HG03095 (cell line): ENCODE measurements around the gene TTLL5.
"Not testable (repeated sequence)": the region's sequence is repeated elsewhere in the genome, so short reads cannot be mapped to it uniquely, and the experiment has no call there.

Source experiments
- ATAC-seq: cut with Tn5 transposase; IDR thresholded peaks from one replicate; pipeline ENCODE4 v1.9.1; 2021; ENCODE audit warnings: moderate library complexity; ENCODE audit not compliant: unreplicated experiment

TTLL5 gene

DNA sequence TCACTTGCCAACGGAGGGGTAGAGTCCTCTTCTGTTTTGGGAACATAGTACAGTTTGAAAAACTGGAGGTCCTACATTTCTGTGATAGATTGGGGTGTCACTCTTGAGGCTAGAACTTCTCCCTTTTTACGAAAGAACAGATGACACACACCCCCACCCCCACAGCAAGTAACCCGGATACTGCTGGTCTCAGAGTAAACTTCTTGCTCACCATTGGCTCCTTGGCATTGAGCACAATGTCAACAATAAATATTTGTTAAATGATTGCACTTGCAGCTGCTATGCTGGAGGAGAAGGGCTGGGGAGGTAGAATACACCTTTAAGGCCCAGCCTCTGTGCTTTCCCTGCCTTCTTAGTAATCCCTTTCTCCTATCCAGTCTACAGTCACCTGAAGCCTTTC, 170.9 kb downstream of the TTLL5 start:
- no peak for ATAC-seq

DNA sequence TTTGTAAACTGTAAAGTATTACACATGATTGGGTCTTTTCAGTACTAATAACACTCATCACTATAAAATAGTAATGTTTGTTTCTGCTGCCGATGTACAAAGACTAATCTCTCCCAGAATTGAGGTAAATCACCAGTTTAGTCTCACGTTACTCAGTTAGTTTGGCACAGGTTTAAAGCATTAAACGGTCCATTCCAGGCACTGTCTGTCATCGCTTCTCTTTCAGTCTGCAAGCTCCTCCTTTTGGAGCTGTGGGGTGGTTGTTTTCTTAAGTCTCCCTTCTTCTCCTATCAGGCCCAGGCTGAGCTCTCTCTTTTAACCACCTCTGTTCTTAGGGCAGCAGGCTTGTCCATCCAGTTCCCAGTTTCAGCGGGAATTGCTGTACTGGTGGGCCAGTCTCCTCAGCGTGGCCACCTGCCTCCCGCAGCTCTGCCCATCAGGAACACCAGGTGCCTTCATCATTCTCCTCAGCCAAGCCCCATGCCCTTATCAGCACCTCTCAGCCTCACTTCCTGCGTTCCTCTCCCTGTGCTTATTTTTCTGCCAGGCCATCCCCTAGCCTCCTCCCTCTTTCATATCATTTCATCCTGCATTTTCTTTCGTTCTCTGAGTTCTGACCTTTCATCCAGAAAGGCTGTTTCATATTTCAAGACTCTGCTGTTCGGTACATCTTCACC, 171.7 kb downstream of the TTLL5 start:
- no peak for ATAC-seq

DNA sequence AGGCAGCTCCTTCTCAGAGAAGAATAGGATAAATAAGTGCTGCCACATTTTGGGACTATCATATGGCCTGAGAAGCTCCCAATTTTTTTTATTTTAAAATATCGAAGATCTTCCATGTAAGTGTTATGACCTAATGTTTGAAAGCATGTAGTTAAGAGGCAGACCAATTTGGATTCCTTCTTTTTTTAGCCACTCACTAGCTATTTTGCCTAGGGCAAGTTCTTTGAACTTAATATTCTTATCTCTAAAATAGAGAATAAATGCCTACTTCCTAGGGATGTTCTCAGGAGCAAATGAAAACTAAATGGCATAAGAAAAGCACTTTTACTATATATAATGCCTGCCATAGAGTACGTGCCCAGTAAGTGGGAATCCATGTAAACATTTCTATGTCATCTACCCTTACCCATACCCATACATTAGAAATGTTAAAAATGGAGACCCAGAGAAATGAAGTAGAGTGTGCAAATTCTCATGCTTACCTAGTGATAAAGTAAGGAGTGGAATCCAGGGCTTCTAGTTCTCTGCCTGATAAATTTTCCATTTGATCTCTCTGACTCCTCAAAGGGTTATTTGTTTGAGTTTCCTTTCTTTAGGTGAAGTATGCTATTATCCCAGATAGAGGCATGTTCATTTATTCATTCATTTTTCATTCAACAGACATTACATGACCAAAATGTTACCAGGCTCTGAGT, 172.4 kb downstream of the TTLL5 start:
- no peak for ATAC-seq

DNA sequence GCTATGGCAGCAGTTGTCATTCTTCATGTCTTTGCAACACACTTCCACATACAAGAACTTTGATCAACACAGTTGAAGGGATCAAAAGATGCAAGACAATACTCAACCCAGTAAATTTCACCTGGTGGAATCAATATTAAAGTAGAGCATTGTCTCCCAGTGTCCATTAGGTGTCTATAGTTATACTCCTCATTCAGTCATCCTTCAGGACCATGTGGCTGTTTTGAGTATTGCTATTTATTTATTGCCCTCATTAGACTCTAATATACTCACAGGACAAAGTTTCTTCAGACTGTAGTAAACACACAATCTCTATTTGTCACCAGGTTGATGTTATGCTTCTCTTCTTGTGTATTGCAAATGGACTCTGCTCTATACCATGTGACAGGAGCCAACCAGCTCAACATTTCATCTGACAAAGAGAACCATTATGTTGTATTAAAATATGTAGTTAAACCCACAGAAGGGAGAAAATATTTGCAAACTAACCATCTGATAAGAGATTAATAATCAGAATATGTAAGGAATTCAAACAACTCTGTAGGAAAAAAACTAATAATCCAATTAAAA, 174.2 kb downstream of the TTLL5 start:
- ATAC-seq: no peak

DNA sequence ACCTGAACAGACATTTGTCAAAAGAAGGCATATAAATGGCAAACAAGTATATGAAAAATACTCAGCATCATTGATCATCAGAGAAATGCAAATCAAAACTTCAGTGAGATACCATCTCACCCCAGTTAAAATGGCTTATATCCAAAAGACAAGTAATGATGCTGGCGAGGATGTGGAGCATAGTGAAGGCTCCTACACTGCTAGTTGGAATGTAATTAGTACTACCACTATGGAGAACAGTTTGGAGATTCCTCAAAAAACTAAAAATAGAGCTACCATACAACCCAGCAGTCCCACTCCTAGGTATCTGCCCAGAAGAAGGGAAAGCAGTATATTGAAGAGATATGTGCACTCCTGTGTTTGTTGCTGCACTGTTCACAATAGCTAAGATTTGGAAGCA, 174.7 kb downstream of the TTLL5 start:
- no peak for ATAC-seq

DNA sequence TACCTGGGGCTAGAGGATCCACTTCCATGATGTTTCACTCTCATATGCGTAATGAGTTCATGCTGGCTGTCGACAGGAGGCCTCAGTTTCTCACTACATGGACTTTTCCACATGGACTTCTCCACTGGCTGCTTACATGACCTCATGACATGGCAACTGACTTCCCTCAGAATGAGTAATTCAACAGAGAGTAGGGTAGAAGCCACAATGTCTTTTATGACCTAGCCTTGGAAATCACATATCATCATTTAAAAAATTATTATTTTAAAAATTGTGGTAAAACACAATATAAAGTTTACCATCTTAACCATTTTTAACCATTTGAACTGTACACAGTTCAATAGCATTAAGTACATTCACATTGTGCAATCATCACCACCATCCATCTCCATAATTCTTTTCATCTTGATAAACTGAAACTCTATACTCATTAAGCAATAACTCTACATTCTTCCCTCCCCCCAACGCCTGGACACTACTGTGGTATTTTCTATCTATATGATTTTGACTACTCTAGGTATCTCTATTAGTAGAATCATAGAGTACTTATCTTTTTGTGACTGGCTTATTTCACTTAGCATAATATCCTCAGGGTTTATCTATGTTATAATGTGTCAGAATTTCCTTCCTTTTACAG, 176.2 kb downstream of the TTLL5 start:
- no peak for ATAC-seq

DNA sequence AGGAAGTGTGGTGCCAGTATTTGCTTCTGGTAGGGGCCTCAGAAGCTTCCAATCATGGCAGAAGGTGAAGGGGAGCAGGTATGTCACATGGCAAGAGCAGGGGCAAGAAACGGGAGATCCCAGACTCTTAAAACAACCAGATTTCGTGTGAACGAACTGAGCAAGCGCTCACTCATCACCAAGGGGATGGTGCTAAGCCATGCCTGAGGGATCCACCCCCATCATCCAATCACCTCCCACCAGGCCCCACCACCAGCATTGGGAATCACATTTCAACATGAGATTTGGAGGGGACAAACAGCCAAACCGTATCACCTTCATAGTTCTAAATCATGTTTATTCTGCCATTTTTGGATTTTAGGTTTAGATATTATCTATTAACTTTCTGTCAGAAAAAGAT, 179.9 kb downstream of the TTLL5 start:
- ATAC-seq: no peak

DNA sequence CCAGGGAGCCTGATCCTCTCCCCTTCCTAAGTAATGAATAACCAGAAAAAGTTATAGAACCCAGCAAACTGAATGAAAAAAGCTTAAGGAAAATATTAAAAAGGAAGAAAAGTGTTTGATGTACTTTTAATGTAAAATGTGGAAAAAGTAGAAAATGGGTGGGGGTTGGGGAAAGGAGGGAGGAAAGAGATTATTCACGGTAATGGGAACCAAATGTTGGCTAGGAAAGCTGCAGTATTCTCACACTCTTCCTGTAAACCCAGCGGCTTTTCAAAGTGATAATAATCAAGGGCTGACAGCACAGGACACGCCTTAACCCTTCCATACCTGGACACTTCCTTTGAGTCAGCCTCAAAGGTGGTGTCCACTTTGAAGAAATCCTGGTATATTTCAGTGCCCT, 181.5 kb downstream of the TTLL5 start:
- ATAC-seq: no peak

DNA sequence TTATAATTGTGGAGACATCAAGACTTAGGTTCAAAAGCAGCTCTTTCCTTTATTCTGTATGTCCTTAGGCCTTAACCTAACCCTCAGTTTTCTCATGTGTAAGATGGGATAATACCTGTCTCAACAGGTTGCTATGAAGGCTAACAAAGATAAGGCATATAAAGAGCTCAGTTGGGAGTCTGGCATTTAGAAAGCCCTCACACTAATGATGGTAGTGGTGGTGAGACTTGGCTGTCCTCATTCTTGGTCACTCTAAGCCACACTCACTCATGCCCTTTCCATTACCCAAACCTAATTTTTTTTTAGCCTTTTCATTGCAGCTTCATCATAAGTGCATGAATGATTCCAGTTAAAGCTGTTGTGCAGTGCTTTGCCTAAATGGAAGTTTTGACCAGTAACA, 183.4 kb downstream of the TTLL5 start:
- ATAC-seq: no peak

DNA sequence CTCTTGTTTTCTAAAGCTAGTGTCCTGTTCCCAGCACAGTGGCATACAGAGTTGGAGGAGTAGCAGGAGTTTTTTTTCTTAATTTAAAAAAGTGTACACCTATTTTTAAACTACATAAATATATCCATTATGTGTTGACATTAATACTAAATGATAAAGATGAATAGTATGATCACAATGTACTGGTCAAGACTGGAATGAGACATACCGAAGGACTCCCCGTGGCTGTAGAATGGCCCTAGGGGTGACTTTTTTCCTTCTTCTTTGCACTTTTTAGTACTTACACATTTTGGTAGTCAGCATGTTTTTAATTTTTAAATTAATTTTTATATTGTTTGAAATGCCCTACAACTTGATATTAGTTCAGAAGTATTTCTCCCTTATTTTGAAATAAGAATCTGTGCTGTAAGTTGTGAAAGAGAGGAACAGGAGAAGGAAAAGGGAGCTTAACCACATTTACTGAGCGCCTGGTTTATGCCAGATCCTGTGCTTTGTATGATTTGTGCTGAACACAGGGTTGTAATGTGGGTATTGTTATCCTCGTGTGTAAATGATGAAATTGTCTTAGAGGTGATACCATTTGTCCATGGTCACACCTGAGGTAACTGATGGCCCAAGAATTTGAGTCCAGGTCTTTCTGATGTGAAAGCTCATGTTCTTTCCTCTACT, 184.2 kb downstream of the TTLL5 start:
- ATAC-seq: no peak

DNA sequence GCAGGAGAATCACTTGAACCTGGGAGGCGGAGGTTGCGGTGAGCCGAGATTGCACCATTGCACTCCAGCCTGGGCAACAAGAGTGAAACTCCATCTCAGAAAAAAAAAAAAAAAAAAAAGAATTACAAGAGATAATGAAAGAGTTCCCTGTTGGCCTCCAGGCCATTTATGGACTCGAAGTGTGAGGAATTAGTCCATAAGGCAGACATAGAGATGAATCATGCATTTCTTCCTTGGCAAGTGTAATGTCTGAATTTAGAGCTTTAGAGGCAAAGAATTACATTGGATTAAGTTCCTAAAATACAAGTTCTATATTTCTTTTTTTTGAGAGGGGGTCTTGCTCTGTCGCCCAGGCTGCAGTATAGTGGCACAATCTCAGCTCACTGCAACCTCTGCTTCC, 185.6 kb downstream of the TTLL5 start:
- not testable (repeated sequence) for ATAC-seq

DNA sequence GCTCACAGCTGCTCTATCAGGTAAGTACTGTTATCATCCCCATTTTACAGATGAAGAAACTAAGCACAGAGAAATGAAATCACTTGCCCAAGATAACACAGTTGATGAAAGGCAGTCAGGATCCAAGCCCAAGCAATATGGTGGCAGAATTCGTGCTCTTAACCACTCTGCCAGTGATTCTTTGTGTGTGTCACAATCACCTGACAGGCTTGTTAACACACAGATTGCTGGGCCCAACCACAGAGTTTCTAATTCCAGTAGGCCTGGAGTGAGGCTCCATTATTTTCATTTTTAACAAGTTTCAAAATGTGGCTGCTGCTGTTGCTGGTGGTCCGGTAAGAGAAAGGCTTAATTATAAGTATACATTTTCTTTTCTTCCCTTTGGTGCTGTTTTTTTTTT, 186.5 kb downstream of the TTLL5 start:
- no peak for ATAC-seq

DNA sequence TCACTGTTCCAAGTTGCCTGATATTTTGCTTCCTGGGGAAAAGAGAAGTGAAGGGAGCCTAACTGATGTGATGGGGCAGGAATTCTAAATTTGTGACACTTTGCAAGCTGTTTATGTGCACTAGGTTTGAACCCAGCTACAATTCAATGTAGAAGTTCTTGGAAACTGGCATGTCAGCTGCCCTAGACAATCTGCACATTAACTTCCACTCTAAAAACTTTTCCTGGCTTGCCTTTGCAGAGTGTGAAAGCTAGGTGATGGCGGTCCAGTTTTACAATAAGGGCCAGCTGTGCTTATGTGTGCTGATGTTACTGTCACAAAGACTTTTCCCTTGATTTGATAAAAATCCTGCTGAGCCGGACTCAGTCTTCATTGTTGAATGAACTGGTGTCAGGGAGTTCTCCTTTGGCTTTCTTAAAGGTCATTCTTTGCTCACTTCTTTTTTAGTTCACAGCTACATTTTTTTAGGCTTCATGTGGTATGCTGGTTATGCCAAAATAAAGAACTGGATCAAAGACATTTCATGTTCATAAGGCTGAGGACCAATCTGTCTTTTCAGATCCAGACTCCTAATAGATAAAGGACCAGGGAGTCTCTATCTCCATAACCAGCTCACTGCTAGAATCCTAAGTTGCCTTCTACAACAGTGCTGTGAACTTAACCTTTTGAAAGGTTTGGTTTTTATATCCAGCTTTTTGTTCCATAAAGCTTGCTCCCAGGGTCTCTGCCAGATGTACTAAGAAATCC, 187.3 kb downstream of the TTLL5 start:
- ATAC-seq: no peak

DNA sequence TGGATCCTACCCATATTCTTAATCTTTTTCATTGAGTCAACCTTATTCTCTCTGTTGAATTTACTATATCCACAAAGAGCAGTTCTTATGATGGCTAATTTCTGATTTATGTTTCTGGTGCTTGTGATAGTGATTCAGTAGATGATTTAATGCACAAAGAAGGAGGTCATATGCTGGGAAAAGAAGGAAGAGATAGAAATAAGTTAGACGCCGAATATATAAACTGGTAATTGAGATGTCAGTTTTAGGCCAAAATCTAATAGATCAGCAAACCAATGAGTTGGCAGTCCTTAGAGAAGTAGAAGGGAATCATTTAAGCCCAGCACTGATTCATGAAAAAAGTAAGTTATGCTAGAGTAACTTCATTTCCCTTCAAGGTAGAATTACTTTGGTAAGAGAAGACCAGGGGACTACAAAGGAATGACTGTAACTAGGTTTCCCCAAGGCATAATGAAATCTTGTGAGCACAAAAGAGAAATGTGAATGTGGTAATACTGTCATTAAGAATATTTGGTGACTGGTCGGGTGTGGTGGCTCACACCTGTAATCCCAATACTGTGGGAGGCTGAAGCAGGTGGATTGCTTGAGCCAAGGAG, 188.4 kb downstream of the TTLL5 start:
- no peak for ATAC-seq

DNA sequence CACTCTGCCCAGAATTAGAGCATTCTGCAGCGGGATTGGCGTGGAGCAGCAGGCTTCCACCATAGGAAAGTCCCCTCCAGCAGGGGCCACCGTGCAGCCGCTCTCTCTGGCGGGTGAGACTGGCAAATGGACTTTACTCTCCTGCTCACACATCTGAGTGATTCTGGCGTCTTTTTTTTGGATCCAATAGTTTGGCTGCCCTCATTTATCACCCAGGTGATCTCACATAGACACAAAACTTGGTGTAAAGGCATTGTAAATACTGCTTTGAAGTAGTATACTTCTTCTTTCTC, 190.5 kb downstream of the TTLL5 start:
- no peak for ATAC-seq

DNA sequence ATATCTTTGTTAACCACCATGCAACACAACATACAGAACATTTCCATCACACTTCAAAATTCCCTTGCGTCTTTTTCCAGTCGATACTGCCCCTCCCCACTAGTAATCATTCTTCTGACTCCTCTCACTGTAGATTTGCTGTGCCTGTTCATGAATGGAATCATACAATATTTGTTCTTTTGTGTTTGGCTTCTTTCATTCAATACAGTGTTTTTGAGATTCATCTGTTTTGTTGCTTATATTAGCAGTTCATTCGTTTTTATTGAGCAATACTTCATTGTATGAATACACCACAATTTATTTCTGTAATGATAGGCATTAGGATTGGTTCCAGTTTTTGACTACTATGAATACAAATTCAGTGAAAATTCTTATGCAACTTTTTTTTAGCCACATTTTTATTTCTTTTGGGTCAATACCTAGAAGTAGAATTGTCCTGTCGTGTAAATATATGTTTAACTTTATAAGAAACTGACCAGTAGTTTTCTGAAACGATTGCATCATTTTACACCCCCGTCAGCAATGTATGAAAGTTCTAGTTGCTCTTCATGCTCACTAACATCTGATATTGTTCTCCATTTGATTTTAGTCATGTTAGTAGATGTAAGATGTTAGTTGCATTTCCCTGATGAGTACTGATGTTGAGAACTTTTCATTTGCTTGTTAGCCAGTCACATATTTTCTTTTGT, 193.2 kb downstream of the TTLL5 start:
- ATAC-seq: no peak

DNA sequence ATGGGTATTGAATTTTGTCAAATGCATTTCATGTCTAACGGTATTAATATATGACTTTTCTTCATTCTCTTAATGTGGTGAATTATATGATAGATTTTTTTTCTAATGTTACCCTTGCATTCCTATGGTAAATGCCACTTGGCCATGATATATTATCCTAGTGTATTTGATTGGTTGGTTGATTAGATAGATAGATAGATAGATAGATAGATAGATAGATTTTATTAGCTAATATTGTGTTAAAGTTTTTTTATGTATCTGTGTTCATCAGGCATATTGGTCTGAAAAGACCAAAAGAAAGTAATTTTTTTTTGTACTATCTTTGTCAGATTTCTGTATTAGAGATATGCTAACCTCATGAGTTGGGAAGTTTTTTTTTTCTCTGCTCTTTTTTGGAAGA, 196.2 kb downstream of the TTLL5 start:
- no peak for ATAC-seq

DNA sequence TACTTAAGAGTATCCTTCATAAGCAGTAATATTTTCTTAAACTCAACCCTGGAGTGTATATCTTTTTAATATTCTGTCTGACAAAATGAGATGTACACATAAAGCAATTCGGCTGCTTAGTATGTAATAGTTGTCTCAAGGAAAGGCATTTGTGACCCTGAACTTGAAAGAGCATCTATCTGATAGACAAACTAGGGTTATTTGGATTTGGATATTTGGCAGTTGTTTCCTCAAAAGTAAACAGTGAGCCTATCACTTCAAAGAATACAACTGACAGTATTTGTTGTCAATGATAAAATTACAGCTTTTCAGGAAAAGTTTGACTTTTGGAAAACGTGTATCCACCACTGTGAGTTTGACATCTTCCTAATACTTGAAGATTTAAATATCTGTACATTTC, 197.3 kb downstream of the TTLL5 start:
- ATAC-seq: no peak

DNA sequence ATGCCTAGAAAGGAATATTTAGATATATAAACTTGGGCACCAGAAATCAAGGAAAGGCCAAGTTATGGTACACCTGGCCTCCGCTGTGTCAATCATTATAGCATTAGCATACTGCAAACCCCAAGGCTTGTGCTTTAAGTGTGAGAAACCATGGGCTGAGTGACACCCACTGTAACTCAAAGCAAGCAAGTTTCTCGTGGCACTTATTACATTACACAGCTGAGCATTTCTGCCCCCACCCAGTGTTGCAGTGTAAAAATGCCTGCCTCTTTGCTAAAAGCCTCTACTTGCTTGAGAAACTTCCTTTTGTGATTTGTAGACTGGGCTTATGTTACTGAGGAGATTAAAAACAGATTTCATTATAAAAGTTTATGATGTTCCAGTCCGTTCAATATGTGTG, 198.7 kb downstream of the TTLL5 start:
- ATAC-seq: no peak

DNA sequence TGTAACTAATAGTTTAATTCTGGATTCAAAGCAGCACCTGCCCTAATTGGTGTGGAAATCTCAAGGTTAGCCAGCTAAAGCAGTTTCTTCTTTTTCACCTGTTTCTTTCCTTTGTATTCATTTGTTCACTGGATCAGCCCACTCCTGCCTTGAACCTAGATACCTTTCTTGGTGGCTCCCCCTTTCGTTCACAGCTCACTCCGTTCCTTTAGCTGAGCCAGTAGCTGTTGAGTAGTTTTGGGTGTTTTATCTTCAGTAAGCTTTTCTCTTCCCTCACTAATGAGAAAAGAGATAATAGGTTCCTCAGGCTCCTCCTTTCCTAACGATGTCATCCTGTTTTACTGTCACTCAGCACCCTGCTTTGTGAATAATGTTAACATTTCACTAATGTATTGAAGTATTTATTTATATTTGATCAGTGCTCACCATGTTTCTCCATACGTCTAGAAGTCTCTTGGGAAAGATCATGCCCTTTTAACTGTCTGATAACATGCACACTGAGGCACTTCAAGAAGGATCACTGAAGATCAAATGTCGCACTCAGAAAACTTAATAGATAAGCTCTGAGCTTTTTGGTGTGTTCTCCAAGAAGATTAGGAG, 199.6 kb downstream of the TTLL5 start:
- no peak for ATAC-seq
